IPS-18a (cell line): ENCODE measurements around the gene RREB1.
A peak's percentile ranks its signal among the peaks of the same experiment; 100 is the strongest.

ENCODE experiments used
- H3K27ac ChIP-seq: one replicate; pipeline ENCODE4 v1.5.1; 2013; ENCODE audit warnings: low read length
- H3K27me3 ChIP-seq: one replicate; pipeline ENCODE4 v1.6.1; 2013; ENCODE audit warnings: mild to moderate bottlenecking, low read length; ENCODE audit not compliant: control insufficient read depth, insufficient read depth
- H3K36me3 ChIP-seq: one replicate; pipeline ENCODE4 v1.6.1; 2013; ENCODE audit warnings: low read depth, low read length; ENCODE audit not compliant: control insufficient read depth
- H3K4me1 ChIP-seq: one replicate; pipeline ENCODE4 v1.6.1; 2013; ENCODE audit warnings: low read depth, low read length; ENCODE audit not compliant: control insufficient read depth
- H3K4me3 ChIP-seq: one replicate; pipeline ENCODE4 v1.5.1; 2013; ENCODE audit warnings: low read length
- H3K9ac ChIP-seq: one replicate; pipeline ENCODE4 v1.6.1; 2013; ENCODE audit warnings: mild to moderate bottlenecking, low read length, moderate library complexity
- H3K9me3 ChIP-seq: one replicate; pipeline ENCODE4 v1.6.1; 2013; ENCODE audit warnings: low read depth, low read length; ENCODE audit not compliant: control insufficient read depth

The RREB1 gene

DNA sequence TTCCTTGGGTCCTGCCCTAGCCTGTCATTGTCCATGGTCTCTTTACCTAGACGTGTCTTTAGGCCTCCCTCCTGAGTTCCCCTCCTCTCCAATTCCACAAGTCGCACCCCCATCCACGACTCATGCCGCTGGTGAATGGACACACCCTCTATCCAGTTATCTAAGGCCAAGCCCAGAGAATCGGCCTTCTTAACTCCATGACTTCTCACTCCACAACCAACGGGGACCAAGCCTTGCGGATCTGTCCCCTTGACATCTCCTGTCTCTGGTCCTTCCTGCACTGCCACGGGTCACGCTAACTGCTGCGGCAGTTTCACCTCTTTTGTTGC is 7.0 kb upstream of the RREB1 start:
- Histone ChIP-seq H3K36me3 (no peaks in the 10 kb centered on the region), H3K4me3 (no peak overlapping the region), H3K9ac (no peak overlapping the region), H3K27me3 (peaks cover 5% of the 10 kb centered on the region), H3K4me1 (no peaks in the 10 kb centered on the region), H3K27ac (no peak overlapping the region), H3K9me3 (no peaks in the 10 kb centered on the region)

GRCh38 chr6:7101290-7101689 is 6.5 kb upstream of the RREB1 start:
- H3K4me1 ChIP-seq = no peaks in the 10 kb centered on the region
- no peak overlapping the region for H3K4me3 ChIP-seq
- no peak overlapping the region for H3K9ac ChIP-seq
- peaks cover 11% of the 10 kb centered on the region for H3K27me3 ChIP-seq
- no peak overlapping the region for H3K27ac ChIP-seq
- no peaks in the 10 kb centered on the region for H3K36me3 ChIP-seq
- H3K9me3 ChIP-seq = no peaks in the 10 kb centered on the region

- Histone ChIP-seq H3K27me3 (peaks cover 24% of the 10 kb centered on the region), H3K4me1 (peaks cover 2% of the 10 kb centered on the region), H3K36me3 (no peaks in the 10 kb centered on the region)
Measured at GRCh38 chr6:7104752-7105151, 3.0 kb upstream of the RREB1 start.

DNA sequence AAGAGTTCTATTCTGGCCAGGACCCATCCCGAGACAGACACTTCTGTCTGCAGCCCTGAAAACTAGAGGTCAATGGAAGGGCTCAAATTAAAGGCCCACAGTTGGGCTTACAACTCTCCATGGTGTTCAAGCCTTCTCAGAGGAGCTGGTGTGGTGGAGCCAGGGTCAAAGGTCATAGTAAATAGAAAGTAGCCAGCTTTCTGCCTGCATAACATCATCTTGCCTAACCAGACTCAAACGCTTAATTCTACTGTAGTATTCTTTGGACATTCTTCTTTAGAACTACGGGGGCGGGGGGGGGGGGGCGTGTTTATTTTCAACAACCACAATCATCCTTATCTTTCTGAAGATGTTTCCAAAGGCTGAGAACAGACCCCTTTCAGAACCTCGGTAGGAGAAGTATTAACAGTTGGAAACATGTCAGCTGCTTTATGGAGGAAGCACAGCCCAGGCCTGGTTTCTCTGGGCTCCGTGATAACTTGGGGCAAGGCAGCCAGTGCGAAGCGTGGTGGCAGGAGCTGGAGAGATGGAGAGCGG is 1.5 kb upstream of the RREB1 start:
- Histone ChIP-seq H3K4me1 (peaks cover 13% of the 10 kb centered on the region), H3K27ac (no peak overlapping the region), H3K27me3 (peaks cover 40% of the 10 kb centered on the region), H3K9me3 (no peaks in the 10 kb centered on the region), H3K36me3 (no peaks in the 10 kb centered on the region), H3K9ac (no peak overlapping the region), H3K4me3 (peak overlapping the region; percentile 96)

More at GRCh38 chr6:7104752-7105151, 3.0 kb upstream of the RREB1 start:
- Histone ChIP-seq H3K9me3 (no peaks in the 10 kb centered on the region), H3K9ac (no peak overlapping the region), H3K4me3 (no peak overlapping the region), H3K27ac (no peak overlapping the region)

GRCh38 chr6:7106752-7107577 is 796 bp upstream of the RREB1 start:
- Histone ChIP-seq H3K9me3 (no peaks in the 10 kb centered on the region), H3K4me1 (peaks cover 16% of the 10 kb centered on the region), H3K4me3 (peak overlapping the region; percentile 96), H3K27ac (no peak overlapping the region), H3K36me3 (no peaks in the 10 kb centered on the region), H3K9ac (no peak overlapping the region), H3K27me3 (peaks cover 46% of the 10 kb centered on the region)

GRCh38 chr6:7108196-7108963 is 619 bp downstream of the RREB1 start:
- Histone ChIP-seq H3K4me1 (peaks cover 30% of the 10 kb centered on the region), H3K9me3 (no peaks in the 10 kb centered on the region), H3K4me3 (peak overlapping the region; percentile 96), H3K36me3 (no peaks in the 10 kb centered on the region), H3K27me3 (peaks cover 60% of the 10 kb centered on the region), H3K9ac (peak overlapping the region; percentile 82), H3K27ac (no peak overlapping the region)

GRCh38 chr6:7108964-7109836 is 1.4 kb downstream of the RREB1 start:
- Histone ChIP-seq H3K4me3 (peak overlapping the region; percentile 96), H3K4me1 (peaks cover 35% of the 10 kb centered on the region), H3K27me3 (peaks cover 61% of the 10 kb centered on the region), H3K9me3 (no peaks in the 10 kb centered on the region), H3K36me3 (no peaks in the 10 kb centered on the region), H3K9ac (peak overlapping the region; percentile 36), H3K27ac (no peak overlapping the region)

DNA sequence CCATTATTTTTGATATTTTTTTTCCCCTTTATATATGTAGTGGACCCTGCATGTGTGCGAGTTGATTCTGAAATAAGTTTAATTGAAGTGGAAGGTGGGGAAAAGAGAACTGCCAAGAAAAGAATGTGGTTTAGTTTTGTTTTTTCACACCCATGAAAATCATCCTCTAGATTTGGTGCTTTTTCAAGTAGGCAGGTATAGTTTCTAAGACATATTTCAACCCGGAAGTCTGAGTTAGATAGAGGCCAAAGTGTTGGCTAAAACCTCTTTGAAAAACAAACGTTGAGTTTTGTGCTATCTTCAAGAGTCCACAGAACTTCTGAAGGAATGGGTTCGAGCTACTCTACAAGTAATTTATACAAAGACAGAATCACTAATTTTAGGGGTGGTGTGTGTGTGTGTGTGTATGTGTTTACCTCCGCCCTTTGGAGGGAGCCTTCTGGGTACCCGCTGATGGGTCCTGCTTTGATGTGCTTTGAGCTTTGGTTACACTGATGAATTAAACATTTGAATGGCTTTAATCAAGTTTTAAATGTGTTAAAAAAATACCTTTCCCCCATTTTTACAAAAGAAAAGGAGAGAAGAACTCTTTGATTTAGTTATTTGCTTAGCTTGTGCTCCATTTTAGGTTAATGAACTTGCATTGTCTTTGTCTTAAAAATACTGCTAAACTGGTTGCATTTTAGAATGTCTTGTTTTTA is 2.5 kb downstream of the RREB1 start:
- Histone ChIP-seq H3K27ac (no peak overlapping the region), H3K9ac (no peak overlapping the region), H3K4me1 (peaks cover 35% of the 10 kb centered on the region)

DNA sequence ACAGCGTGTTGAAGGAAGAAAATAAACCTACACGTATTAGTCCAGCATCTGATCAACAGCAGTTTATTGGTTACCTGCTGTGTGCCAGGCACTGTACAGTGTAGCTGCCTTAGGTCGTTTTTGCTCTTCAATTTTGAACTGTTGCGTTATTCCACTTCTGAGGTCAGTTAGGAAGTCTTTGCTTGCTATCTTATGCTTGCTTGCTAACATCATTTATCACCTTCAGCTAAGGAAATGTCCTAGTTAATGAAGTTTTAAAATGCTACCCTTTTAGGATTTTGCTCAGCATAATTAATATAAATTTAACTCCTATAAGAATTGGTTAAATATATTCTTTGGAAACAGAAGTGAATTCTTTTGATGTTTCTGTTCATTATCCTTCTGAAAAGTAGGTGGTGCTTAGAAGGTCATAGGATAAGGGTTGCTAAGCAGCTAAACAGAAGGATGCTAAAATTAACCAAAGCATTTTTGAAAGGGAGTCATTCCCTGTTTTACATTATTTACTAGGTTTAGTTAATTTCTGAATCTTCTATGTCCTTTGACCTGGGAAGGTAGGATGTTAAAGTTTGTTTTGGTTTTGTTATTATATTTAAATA is 3.4 kb downstream of the RREB1 start:
- H3K4me1 ChIP-seq = peaks cover 35% of the 10 kb centered on the region
- H3K27me3 ChIP-seq = peaks cover 51% of the 10 kb centered on the region

More for the DNA sequence above, 2.5 kb downstream of the RREB1 start:
- Histone ChIP-seq H3K9me3 (no peaks in the 10 kb centered on the region), H3K36me3 (no peaks in the 10 kb centered on the region), H3K27me3 (peaks cover 60% of the 10 kb centered on the region), H3K4me3 (peak overlapping the region; percentile 96)

GRCh38 chr6:7112171-7112570 is 4.4 kb downstream of the RREB1 start:
- H3K9ac ChIP-seq = no peak overlapping the region
- no peaks in the 10 kb centered on the region for H3K9me3 ChIP-seq
- no peak overlapping the region for H3K4me3 ChIP-seq
- peaks cover 35% of the 10 kb centered on the region for H3K4me1 ChIP-seq
- H3K36me3 ChIP-seq = no peaks in the 10 kb centered on the region
- H3K27ac ChIP-seq = no peak overlapping the region
- peaks cover 43% of the 10 kb centered on the region for H3K27me3 ChIP-seq

More for the DNA sequence above, 3.4 kb downstream of the RREB1 start:
- Histone ChIP-seq H3K9ac (no peak overlapping the region), H3K9me3 (no peaks in the 10 kb centered on the region), H3K36me3 (no peaks in the 10 kb centered on the region), H3K4me3 (no peak overlapping the region), H3K27ac (no peak overlapping the region)
